Measurements from ENCODE around the gene RASGRP4.
A peak's percentile ranks its signal among the peaks of the same experiment; 100 is the strongest.
"Not testable (repeated sequence)": the region's sequence is repeated elsewhere in the genome, so short reads cannot be mapped to it uniquely, and the experiment has no call there.

Gene RASGRP4

GRCh38 chr19:38367041-38367440, 59.0 kb downstream of the RASGRP4 start:
- DNase-seq: no peak

GRCh38 chr19:38362946-38363688, 62.9 kb downstream of the RASGRP4 start:
- DNase-seq: not testable (repeated sequence)

GRCh38 chr19:38362076-38362945, 63.7 kb downstream of the RASGRP4 start:
- DNase-seq: peak; percentile 73

- peak; percentile 74 for DNase-seq
These were observed 64.4 kb downstream of the RASGRP4 start for GRCh38 chr19:38361633-38362075.

- no peak for DNase-seq
These were observed 65.0 kb downstream of the RASGRP4 start for GRCh38 chr19:38360839-38361631.

- DNase-seq: no peak
These were observed 65.7 kb downstream of the RASGRP4 start for GRCh38 chr19:38360351-38360750.

GRCh38 chr19:38359242-38360021, 66.6 kb downstream of the RASGRP4 start:
- DNase-seq: no peak
